Liver (tissue), 3 donors: ENCODE results near the gene MRGPRX4.

Source experiments
- HNF4A ChIP-seq, 2 donors: conservative IDR thresholded peaks; 2 replicates each; pipeline ENCODE4 v1.6.1; 2016; ENCODE audit warnings: antibody characterized with exemption in 2 of 2, mild to moderate bottlenecking in 2 of 2
- NR2F2 ChIP-seq: IDR thresholded peaks from 2 replicates; pipeline ENCODE4 v1.6.1; 2016; ENCODE audit warnings: antibody characterized with exemption
- RAD21 ChIP-seq, 2 donors: IDR thresholded peaks; 2 replicates each; pipeline ENCODE4 v1.6.1; 2016; ENCODE audit warnings: antibody characterized with exemption in 2 of 2, mild to moderate bottlenecking in 2 of 2
- RXRA ChIP-seq, 2 donors: IDR thresholded peaks; 2 replicates each; pipeline ENCODE4 v1.6.1; 2017 to 2018; ENCODE audit warnings: antibody characterized with exemption in 2 of 2, mild to moderate bottlenecking in 1 of 2
- SP1 ChIP-seq: IDR thresholded peaks from 2 replicates; pipeline ENCODE4 v1.6.1; 2018; ENCODE audit warnings: antibody characterized with exemption, mild to moderate bottlenecking
- TAF1 ChIP-seq: conservative IDR thresholded peaks from 2 replicates; pipeline ENCODE4 v1.6.1; 2016; ENCODE audit warnings: antibody characterized with exemption, mild to moderate bottlenecking
- YY1 ChIP-seq: IDR thresholded peaks from 2 replicates; pipeline ENCODE4 v1.6.1; 2016; ENCODE audit warnings: antibody characterized with exemption, mild to moderate bottlenecking
- TF ChIP-seq, protein P1 (sequence below): fragments of 150-350 bp; IDR thresholded peaks from 2 replicates; pipeline ENCODE4 v1.5.1; 2017; ENCODE audit warnings: improper control_type of control experiment, low read depth, low read length; ENCODE audit not compliant: missing input control
- TF ChIP-seq, protein P2 (sequence below): IDR thresholded peaks from 2 replicates; pipeline ENCODE4 v1.6.1; 2016; ENCODE audit warnings: antibody characterized with exemption, mild to moderate bottlenecking
- TF ChIP-seq, protein P3 (sequence below): IDR thresholded peaks from 2 replicates; pipeline ENCODE4 v1.6.1; 2016; ENCODE audit warnings: antibody characterized with exemption
- donor health status: healthy.
- donor health status: healthy.

DNA sequence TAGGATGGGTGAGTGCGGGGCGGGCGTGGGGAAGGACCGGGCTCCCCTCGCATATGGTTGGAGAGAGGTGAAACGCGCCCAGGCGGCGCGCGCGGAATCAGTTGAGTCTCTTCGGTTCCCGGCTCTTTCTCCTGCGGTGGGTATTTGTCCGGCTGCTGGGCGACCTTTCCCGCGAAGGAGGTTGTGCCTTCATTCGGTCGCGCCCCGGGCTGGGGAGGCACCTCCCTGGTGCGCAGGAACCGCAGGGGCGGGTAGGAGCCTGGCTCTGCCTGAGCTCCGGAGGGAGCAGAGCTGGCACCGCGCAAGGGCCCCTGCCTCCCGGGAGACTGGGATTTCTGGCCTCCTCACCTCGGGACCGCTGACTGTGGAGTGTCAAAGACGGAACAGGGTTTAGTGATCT is 36.4 kb downstream of the MRGPRX4 start:
- no peak for TF ChIP-seq HNF4A (conservative IDR thresholded peaks at IDR 0.05)
- TF ChIP-seq, protein P1, sequence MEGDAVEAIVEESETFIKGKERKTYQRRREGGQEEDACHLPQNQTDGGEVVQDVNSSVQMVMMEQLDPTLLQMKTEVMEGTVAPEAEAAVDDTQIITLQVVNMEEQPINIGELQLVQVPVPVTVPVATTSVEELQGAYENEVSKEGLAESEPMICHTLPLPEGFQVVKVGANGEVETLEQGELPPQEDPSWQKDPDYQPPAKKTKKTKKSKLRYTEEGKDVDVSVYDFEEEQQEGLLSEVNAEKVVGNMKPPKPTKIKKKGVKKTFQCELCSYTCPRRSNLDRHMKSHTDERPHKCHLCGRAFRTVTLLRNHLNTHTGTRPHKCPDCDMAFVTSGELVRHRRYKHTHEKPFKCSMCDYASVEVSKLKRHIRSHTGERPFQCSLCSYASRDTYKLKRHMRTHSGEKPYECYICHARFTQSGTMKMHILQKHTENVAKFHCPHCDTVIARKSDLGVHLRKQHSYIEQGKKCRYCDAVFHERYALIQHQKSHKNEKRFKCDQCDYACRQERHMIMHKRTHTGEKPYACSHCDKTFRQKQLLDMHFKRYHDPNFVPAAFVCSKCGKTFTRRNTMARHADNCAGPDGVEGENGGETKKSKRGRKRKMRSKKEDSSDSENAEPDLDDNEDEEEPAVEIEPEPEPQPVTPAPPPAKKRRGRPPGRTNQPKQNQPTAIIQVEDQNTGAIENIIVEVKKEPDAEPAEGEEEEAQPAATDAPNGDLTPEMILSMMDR = no peak
- TF ChIP-seq, protein P2, sequence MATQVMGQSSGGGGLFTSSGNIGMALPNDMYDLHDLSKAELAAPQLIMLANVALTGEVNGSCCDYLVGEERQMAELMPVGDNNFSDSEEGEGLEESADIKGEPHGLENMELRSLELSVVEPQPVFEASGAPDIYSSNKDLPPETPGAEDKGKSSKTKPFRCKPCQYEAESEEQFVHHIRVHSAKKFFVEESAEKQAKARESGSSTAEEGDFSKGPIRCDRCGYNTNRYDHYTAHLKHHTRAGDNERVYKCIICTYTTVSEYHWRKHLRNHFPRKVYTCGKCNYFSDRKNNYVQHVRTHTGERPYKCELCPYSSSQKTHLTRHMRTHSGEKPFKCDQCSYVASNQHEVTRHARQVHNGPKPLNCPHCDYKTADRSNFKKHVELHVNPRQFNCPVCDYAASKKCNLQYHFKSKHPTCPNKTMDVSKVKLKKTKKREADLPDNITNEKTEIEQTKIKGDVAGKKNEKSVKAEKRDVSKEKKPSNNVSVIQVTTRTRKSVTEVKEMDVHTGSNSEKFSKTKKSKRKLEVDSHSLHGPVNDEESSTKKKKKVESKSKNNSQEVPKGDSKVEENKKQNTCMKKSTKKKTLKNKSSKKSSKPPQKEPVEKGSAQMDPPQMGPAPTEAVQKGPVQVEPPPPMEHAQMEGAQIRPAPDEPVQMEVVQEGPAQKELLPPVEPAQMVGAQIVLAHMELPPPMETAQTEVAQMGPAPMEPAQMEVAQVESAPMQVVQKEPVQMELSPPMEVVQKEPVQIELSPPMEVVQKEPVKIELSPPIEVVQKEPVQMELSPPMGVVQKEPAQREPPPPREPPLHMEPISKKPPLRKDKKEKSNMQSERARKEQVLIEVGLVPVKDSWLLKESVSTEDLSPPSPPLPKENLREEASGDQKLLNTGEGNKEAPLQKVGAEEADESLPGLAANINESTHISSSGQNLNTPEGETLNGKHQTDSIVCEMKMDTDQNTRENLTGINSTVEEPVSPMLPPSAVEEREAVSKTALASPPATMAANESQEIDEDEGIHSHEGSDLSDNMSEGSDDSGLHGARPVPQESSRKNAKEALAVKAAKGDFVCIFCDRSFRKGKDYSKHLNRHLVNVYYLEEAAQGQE = no peak
- no peak for TF ChIP-seq RXRA (IDR thresholded peaks at IDR 0.05)
- no peak for TF ChIP-seq RAD21 (IDR thresholded peaks at IDR 0.05)
- TF ChIP-seq SP1 = no peak
- TF ChIP-seq, protein P3, sequence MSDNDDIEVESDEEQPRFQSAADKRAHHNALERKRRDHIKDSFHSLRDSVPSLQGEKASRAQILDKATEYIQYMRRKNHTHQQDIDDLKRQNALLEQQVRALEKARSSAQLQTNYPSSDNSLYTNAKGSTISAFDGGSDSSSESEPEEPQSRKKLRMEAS = no peak
- no peak for TF ChIP-seq NR2F2
- TF ChIP-seq TAF1 = no peak
- TF ChIP-seq YY1 = no peak
